DND-41 (cell line): ENCODE data around the gene GTPBP2.

ENCODE experiments used
- ATAC-seq: fragments of 200-7000 bp; cut with Tn5 transposase; 3 replicates; pipeline ENCODE4 v1.9.1; 2021; ENCODE audit warnings: low read depth; ENCODE audit not compliant: insufficient read depth
- DNase-seq: peaks from one replicate; pipeline ENCODE4 v3.0.0-alpha.2; 2020
- H2AFZ ChIP-seq: 2 replicates; pipeline ENCODE4 v1.6.0; 2012; ENCODE audit warnings: low read depth, low read length
- H3K27ac ChIP-seq: 2 replicates; pipeline ENCODE4 v1.5.1; 2012; ENCODE audit warnings: low read length, inconsistent platforms
- H3K27me3 ChIP-seq: fragments of 200-600 bp; sonication (generic); 2 replicates; pipeline ENCODE4 v1.6.0; 2012; ENCODE audit warnings: low read length, mild to moderate bottlenecking, inconsistent platforms; ENCODE audit not compliant: insufficient read depth, poor library complexity
- H3K36me3 ChIP-seq: 2 replicates; pipeline ENCODE4 v1.5.1; 2012; ENCODE audit warnings: low read length, inconsistent platforms; ENCODE audit not compliant: insufficient read depth
- H3K4me1 ChIP-seq: 2 replicates; pipeline ENCODE4 v1.5.1; 2012; ENCODE audit warnings: mild to moderate bottlenecking, low read length; ENCODE audit not compliant: insufficient read depth
- H3K4me2 ChIP-seq: 2 replicates; pipeline ENCODE4 v1.6.0; 2012; ENCODE audit warnings: mild to moderate bottlenecking, moderate library complexity, low read length, inconsistent platforms; ENCODE audit not compliant: insufficient read depth
- H3K4me3 ChIP-seq, 2 experiments: fragments of 200-600 bp in 1 of 2; shearing (Covaris generic) in 1 of 2; 2 replicates each; pipeline ENCODE4 v1.5.1; 2012 to 2016; ENCODE audit warnings: inconsistent platforms in 2 of 2, low read length in 2 of 2, mild to moderate bottlenecking in 2 of 2, low read depth in 1 of 2, moderate library complexity in 1 of 2
- H3K79me2 ChIP-seq: 2 replicates; pipeline ENCODE4 v1.6.0; 2012; ENCODE audit warnings: low read length, inconsistent platforms; ENCODE audit not compliant: insufficient read depth
- H3K9ac ChIP-seq: 2 replicates; pipeline ENCODE4 v1.6.0; 2012; ENCODE audit warnings: low read depth, mild to moderate bottlenecking, inconsistent platforms, low read length, moderate library complexity
- H3K9me3 ChIP-seq: 2 replicates; pipeline ENCODE4 v1.5.1; 2012; ENCODE audit warnings: low read length, moderate library complexity, mild to moderate bottlenecking, inconsistent platforms; ENCODE audit not compliant: insufficient read depth, severe bottlenecking
- H4K20me1 ChIP-seq: 2 replicates; pipeline ENCODE4 v1.6.0; 2012; ENCODE audit warnings: low read length; ENCODE audit not compliant: insufficient read depth
- EZH2 ChIP-seq: IDR thresholded peaks from 3 replicates; pipeline ENCODE4 v1.6.1; 2012; ENCODE audit warnings: borderline replicate concordance, low read depth, mild to moderate bottlenecking, moderate library complexity, low read length, inconsistent platforms; ENCODE audit not compliant: severe bottlenecking
- TF ChIP-seq, protein P1 (sequence below): IDR thresholded peaks from 2 replicates; pipeline ENCODE4 v1.5.1; 2012; ENCODE audit warnings: borderline replicate concordance, low read length, moderate library complexity, mild to moderate bottlenecking; ENCODE audit not compliant: poor library complexity, severe bottlenecking; ENCODE audit errors: extremely low read depth

The GTPBP2 gene

GRCh38 chr6:43628393-43629103 lies 516 bp downstream of the GTPBP2 start:
- DNase-seq (peak; percentile 80), ATAC-seq (peak; percentile 59)
- peak overlapping the region; percentile 73 for H3K27ac ChIP-seq
- H3K4me2 ChIP-seq = peak overlapping the region; percentile 84
- H2AFZ ChIP-seq = peak overlapping the region; percentile 69
- H3K4me1 ChIP-seq = peaks cover 33% of the 10 kb centered on the region
- no peaks in the 10 kb centered on the region for H3K27me3 ChIP-seq
- peaks cover 42% of the 10 kb centered on the region for H3K36me3 ChIP-seq
- peak overlapping the region; percentile 67 for H3K9ac ChIP-seq
- H3K4me3 ChIP-seq = peak overlapping the region; percentile 59 to 70
- TF ChIP-seq, protein P1, sequence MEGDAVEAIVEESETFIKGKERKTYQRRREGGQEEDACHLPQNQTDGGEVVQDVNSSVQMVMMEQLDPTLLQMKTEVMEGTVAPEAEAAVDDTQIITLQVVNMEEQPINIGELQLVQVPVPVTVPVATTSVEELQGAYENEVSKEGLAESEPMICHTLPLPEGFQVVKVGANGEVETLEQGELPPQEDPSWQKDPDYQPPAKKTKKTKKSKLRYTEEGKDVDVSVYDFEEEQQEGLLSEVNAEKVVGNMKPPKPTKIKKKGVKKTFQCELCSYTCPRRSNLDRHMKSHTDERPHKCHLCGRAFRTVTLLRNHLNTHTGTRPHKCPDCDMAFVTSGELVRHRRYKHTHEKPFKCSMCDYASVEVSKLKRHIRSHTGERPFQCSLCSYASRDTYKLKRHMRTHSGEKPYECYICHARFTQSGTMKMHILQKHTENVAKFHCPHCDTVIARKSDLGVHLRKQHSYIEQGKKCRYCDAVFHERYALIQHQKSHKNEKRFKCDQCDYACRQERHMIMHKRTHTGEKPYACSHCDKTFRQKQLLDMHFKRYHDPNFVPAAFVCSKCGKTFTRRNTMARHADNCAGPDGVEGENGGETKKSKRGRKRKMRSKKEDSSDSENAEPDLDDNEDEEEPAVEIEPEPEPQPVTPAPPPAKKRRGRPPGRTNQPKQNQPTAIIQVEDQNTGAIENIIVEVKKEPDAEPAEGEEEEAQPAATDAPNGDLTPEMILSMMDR = no peak
- no peak for TF ChIP-seq EZH2
- peaks cover 11% of the 10 kb centered on the region for H4K20me1 ChIP-seq
- peaks cover 31% of the 10 kb centered on the region for H3K79me2 ChIP-seq
- H3K9me3 ChIP-seq = no peaks in the 10 kb centered on the region

GRCh38 chr6:43627008-43627825 lies 1.8 kb downstream of the GTPBP2 start:
- H3K79me2 ChIP-seq = peaks cover 31% of the 10 kb centered on the region
- H2AFZ ChIP-seq = no peak overlapping the region
- H3K4me2 ChIP-seq = peak overlapping the region; percentile 84
- H3K9me3 ChIP-seq = no peaks in the 10 kb centered on the region
- TF ChIP-seq, protein P1 = no peak
- TF ChIP-seq EZH2 = no peak
- DNase-seq (no peak), ATAC-seq (no peak)
- H3K4me3 ChIP-seq = peak overlapping the region in 1 of 2 experiments; percentile 70; a peak in 1 of 4 replicates
- peaks cover 11% of the 10 kb centered on the region for H4K20me1 ChIP-seq
- H3K36me3 ChIP-seq = peaks cover 56% of the 10 kb centered on the region
- peak overlapping the region; percentile 20; the same call in 1 of the 2 replicates for H3K27ac ChIP-seq
- peak overlapping the region; percentile 67 for H3K9ac ChIP-seq
- no peaks in the 10 kb centered on the region for H3K27me3 ChIP-seq
- peaks cover 33% of the 10 kb centered on the region for H3K4me1 ChIP-seq

DNA sequence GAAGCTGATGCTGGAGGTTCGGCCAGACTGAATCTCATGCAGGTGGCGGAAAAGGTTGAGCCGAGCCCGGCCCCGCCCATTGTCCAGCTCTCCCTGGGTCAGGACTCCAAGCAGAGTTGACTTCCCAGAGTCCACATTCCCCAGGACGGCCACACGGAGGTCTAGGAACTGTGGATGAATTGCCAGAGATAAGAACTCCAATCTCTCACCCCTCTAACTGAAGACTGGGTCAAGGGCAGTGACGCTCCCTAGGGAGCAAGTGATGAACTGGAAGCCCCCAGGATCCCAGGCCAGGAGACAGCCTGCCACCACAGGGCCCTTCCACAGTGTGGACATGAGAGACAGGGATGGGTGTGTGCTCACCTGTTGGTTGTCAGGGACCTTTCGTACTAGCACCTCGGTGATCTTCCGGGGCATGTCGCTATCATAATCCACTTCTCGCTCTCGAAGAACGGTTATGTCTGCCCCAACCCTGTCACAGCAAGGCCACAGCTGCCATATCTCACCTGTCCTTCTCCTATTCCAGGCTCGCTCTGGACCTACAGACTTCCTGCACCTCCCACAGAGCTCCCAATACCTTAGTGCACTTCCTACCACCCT lies 3.6 kb downstream of the GTPBP2 start:
- peaks cover 73% of the 10 kb centered on the region for H3K36me3 ChIP-seq
- H2AFZ ChIP-seq = no peak overlapping the region
- no peak overlapping the region for H3K9ac ChIP-seq
- peaks cover 31% of the 10 kb centered on the region for H3K79me2 ChIP-seq
- H3K27ac ChIP-seq = no peak overlapping the region
- TF ChIP-seq, protein P1 = no peak
- no peak for TF ChIP-seq EZH2
- DNase-seq = no peak
- ATAC-seq = no peak
- no peaks in the 10 kb centered on the region for H3K27me3 ChIP-seq
- peaks cover 11% of the 10 kb centered on the region for H4K20me1 ChIP-seq
- no peak overlapping the region for H3K4me2 ChIP-seq
- H3K4me3 ChIP-seq = no peak overlapping the region
- H3K4me1 ChIP-seq = peaks cover 33% of the 10 kb centered on the region
- no peaks in the 10 kb centered on the region for H3K9me3 ChIP-seq
